Islet precursor cell (in vitro differentiated cells): Measurements from ENCODE around the gene MESP1.

Experiments used
- DNase-seq: peaks from one replicate; pipeline ENCODE4 v3.0.0-alpha.2; 2018

Gene MESP1

DNA sequence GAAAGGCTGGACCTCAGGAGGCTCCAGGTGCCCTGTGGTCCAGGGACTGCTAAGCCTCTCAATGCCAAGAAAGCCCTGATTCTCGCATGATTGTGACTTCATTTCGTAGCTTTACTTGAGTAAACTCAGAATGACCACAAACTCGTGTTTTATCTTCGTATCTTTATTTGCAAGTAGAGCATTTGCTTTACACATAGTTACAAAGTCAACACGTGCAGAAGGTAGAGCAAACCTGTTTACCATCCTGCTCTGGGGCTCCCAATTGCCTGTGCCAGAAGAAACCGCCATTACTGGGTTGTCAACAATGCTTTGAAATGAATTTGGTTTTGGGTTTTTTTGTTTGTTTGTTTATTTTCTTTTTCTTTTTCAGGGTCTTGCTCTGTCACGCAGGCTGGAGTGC lies 5.8 kb upstream of the MESP1 start:
- no peak for DNase-seq

GRCh38 chr15:89755701-89756100 lies 4.7 kb upstream of the MESP1 start:
- no peak for DNase-seq

- peak; percentile 91 for DNase-seq
Observed at GRCh38 chr15:89754361-89755154, 3.5 kb upstream of the MESP1 start.

DNA sequence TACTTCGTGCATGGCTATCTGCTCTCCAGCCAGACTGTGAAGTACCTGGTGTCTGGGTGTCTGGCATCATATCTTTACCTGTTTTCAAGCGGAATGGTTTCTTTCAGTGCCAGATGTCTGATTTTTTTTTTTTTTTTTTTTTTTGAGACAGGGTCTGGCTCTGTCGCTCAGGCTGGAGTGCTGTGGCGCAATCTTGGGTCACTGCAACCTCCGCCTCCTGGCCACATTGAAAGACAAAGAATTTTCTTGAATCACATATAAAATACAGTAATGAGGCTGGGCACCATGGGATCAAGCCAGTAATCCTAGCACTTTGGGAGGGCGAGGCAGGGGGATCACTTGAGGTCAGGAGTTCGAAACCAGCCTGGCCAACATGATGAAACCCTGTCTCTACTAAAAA lies 2.8 kb upstream of the MESP1 start:
- no peak for DNase-seq

- DNase-seq, result no peak
Observed at GRCh38 chr15:89751748-89752147, 699 bp upstream of the MESP1 start.

DNA sequence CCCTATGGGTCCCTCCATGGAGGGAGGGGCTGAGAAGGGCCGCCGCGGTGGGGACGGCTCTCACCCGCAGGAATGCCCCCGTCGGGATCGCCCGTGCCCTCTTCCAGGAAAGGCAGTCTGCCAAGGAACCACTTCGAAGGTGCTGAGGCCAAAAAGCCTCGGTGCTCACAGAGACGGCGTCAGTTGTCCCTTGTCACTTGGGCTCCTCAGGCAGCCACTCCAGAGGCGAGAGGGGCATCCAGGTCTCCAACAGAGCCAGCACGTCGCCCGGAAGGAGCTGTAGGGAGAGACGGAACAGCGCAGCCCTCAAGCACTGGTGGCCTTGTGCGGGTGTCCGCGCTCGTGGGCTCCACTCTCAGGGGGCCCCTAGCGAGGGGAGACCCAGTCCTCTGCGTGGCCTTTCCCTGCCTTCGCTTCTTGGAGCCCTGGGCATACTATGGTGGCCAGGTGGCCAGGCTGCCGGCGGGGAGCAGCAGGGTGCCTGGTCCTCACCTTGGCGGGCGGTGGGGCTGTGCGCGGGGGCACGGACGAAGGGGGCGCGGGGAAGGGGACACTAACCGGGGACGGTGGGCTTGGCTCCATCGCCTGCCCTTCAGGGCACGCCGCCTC lies 994 bp downstream of the MESP1 start:
- DNase-seq, result no peak

GRCh38 chr15:89749526-89749925 lies 1.5 kb downstream of the MESP1 start:
- DNase-seq, result no peak

DNA sequence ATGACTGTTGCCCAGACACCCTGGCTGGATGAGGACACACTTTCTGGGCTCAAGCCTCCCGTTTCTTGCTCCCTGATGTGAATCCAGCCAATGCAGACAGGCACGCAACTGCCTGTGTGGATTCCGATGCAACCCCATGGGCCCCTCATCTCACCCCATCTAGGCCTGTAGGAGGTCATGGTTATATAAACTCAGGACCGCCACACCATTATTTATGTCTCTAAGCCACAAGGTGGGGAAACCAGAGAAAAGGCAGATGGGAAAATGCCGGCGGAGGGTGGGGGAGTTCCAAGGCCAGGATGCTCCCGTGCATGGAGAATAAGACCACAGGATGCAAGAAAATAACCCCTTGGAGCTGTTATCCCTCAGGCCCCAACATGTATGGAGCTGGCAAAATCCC lies 2.0 kb downstream of the MESP1 start:
- no peak for DNase-seq

- DNase-seq, result no peak
Observed at GRCh38 chr15:89747708-89748682, 3.1 kb downstream of the MESP1 start.

DNA sequence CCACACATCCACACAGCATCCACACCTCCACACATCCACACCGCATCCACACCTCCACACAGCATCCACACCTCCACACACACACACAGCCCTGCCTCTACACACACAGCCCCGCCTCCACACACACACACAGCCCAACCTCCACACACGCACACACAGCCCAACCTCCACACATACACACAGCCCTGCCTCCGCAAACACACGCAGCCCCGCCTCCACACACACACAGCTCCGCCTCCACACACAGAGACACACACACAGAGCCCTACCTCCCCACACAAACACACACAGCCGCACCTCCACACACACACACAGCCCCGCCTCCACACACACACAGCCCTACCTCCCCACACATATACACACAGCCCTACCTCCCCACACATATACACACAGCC lies 4.7 kb downstream of the MESP1 start:
- DNase-seq, result no peak

DNA sequence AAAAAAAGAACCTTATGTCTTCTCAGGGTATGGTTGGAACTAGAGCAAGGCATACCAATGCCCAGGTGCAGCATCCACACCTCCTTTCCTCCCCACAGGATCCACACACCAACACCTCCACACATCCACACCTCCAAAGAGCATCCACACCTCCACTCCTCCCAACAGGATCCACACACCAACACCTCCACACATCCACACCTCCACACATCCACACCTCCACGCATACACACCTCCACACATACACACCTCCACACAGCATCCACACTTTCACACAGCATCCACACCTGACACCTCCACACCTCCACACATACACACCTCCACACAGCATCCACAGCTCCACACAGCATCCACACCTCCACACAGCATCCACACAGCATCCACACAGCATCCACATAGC lies 5.3 kb downstream of the MESP1 start:
- no peak for DNase-seq

- no peak for DNase-seq
Observed at GRCh38 chr15:89745131-89745530, 5.9 kb downstream of the MESP1 start.

DNA sequence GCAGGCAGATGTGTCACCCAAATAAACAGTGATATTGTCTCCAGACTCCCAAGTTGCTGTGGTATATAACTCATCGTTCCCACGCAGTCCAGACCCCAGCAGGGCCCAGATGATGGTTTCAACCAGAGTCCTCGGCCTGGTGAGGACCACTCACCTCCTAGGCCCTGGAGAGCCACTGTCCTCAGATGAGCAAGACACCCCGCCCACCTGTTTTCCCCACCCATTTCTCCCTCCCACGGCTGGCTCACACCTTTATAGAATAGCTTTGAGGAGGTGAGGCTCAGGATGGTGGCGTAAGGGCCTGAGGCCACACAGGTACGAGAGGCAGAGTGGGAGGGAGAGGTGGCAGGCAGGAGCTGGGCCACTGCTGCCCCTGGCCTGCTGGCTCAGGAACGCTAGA lies 7.5 kb downstream of the MESP1 start:
- no peak for DNase-seq

DNA sequence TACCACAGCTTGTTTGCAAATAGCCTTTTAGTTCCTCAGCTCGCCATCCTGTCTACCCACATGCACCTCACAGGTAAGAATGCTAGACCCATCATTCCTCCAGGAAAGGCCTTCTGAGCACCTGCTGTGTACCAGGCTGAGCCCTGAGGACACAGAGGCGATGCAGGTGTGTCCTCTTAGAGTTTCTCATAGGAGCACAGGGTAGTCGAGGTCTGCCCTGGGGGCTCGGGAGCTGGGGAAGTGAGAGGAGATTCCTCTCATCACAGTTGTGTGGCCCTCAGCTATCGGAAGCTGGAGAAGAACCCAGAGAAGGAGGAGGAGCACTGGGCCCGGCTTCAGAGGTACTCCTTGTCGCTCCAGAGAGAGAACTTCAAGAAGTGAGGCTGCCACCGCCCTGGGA lies 8.0 kb downstream of the MESP1 start:
- DNase-seq, result no peak

- peak; percentile 85 for DNase-seq
Observed at GRCh38 chr15:89740137-89740536, 10.9 kb downstream of the MESP1 start.

DNA sequence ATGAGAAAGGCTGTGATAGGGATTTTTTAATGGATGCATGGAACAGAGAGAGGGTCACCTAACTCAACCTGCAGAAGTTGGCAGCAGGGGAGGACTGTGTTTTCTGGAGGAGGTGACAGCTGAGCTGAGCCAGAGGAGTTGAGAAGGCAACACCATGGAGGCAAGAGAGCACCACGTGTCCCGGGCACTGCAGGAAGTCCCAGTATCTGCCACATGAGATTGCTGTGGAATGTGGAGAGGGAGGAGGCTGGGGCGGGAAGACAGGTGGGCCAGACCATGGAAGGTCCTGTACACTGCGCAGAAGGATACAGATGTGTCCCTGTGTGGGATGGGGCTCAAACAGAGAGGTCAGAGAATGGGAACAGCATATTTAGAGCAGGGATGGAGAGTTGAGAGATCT lies 15.3 kb downstream of the MESP1 start:
- DNase-seq, result no peak

DNA sequence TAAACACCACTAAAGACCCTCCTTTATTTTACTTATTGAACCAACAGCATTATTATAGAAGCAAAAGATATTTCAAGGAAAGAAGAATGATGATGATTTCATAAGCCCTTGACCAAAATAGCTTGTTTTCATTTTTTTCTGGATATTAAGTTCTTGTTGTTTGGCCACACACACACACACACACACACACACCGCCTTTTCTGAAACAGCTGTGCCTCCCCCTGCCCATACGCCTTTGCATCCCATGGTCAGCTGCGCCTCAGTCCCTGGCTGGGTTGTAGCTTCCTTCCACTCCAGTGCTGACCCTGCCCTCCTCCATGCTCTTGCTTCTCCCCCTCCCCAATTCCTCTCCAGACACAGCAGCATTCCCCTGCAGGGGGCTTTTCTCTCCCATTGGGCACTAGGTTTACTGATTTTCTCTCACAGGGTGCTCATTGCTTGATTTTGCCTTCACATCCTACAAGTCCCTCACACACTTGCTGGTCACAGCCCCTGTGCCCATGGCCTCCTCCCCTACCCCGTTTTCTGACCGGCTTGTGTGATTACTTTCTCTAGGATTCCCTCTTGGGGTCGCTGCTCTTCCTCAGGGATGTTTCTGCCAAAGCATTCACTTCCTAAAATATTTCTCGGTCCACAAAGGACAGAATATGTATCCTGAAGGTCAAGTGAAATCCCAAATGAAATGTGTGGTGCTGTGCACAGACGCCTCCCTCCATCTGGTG lies 18.4 kb downstream of the MESP1 start:
- DNase-seq, result no peak

DNA sequence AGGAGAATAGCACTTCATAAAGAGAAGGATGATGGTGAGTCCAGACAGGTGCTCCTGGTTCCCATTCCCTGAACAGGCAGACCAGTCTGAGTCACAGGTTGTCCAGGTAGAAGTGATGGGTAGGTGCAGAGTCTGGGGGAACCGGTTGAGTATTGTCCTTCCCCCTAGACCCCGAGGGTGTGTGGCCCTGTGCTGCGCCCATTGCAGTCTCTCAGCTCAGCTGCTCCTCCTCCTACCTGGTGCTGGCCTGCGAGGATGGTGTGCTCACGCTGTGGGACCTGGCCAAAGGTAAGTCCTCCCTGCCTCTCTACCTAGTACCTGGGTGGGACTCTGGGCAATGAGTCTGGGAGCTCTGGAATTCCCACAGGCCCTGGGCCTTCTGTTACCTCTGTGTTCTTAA lies 19.8 kb downstream of the MESP1 start:
- no peak for DNase-seq

GRCh38 chr15:89728254-89728653 lies 22.8 kb downstream of the MESP1 start:
- no peak for DNase-seq

DNA sequence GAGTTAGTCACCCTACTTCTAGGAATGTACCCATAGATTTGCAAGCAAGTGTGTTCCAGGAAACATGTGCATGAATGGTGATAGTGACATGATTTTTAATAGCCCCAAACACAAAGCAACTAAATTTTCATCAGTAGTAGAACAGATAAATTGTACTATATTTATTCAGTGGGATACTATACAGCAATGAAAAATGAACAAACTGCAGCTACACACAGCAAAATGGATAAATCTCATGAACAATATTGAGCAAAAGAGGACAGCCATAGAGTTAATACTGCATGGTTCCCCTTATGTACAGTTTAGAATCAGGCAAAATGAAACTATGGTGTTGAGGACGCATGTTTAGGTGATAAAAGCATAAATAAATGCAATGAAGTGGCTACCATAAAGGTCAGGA lies 26.0 kb downstream of the MESP1 start:
- DNase-seq, result no peak

GRCh38 chr15:89724621-89725020 lies 26.4 kb downstream of the MESP1 start:
- DNase-seq, result no peak

GRCh38 chr15:89723031-89723430 lies 28.0 kb downstream of the MESP1 start:
- no peak for DNase-seq

DNA sequence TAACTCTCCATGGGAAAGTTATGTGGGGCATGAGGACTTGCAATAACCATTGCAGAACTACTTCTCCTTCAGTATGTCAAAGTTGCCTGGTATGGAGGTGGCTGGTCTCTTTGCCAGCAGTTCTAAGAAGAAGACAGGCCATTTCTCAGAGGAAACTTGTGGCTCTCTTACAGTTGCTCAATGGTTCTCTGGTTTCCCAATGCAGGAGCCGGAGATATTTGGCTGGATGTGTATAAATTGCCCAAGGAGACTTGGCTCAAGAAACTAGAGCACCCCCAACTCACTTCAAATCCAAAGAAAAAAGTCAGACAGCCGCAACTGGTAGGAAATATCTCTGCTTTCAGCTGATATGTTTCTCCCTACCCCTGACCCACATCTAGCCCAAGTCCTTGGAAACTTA lies 36.3 kb downstream of the MESP1 start:
- DNase-seq, result no peak
